NOMO-1 (cell line): Measurements from ENCODE around the gene HNRNPA3.

Experiments
- DNase-seq, 2 experiments: peaks; one replicate each; lab custom pipeline; 2025; ENCODE audit not compliant: unreplicated experiment in 2 of 2; lab: John Stamatoyannopoulos, UW

Gene HNRNPA3

GRCh38 chr2:177268187-177268871 is 55.7 kb downstream of the HNRNPA3 start:
- no peak for DNase-seq

GRCh38 chr2:177268901-177269300 is 56.3 kb downstream of the HNRNPA3 start:
- no peak for DNase-seq

- DNase-seq, result no peak
Measured at GRCh38 chr2:177270531-177270930, 57.9 kb downstream of the HNRNPA3 start.

GRCh38 chr2:177271981-177272666 is 59.5 kb downstream of the HNRNPA3 start:
- DNase-seq, result no peak

- DNase-seq, result no peak
Measured at GRCh38 chr2:177272765-177273164, 60.2 kb downstream of the HNRNPA3 start.

GRCh38 chr2:177273408-177273807 is 60.8 kb downstream of the HNRNPA3 start:
- no peak for DNase-seq
